GM10266 (cell line): Measurements from ENCODE around the gene SLC8A3.

Source experiments
- DNase-seq: peaks from one replicate; pipeline ENCODE4 v3.0.0; 2012; ENCODE audit errors: extremely low spot score
- CTCF ChIP-seq: IDR thresholded peaks from 2 replicates; pipeline ENCODE4 v1.5.1; 2012; ENCODE audit warnings: mild to moderate bottlenecking, low read depth; ENCODE audit not compliant: control insufficient read depth, insufficient read depth; ENCODE audit errors: missing control alignments

Gene SLC8A3

GRCh38 chr14:70118064-70118463, 70.7 kb downstream of the SLC8A3 start:
- no peak for DNase-seq
- TF ChIP-seq CTCF = no peak

- DNase-seq = no peak
- no peak for TF ChIP-seq CTCF
Measured at GRCh38 chr14:70116278-70116677, 72.5 kb downstream of the SLC8A3 start.

GRCh38 chr14:70114621-70115156, 74.1 kb downstream of the SLC8A3 start:
- TF ChIP-seq CTCF = no peak
- DNase-seq = no peak

GRCh38 chr14:70113211-70113610, 75.5 kb downstream of the SLC8A3 start:
- TF ChIP-seq CTCF = no peak
- DNase-seq = no peak

- DNase-seq = no peak
- TF ChIP-seq CTCF = no peak
Measured at GRCh38 chr14:70108419-70108818, 80.3 kb downstream of the SLC8A3 start.

- TF ChIP-seq CTCF = no peak
- DNase-seq = no peak
Measured at GRCh38 chr14:70107309-70107708, 81.4 kb downstream of the SLC8A3 start.

- TF ChIP-seq CTCF = no peak
- DNase-seq = no peak
Measured at GRCh38 chr14:70100071-70100470, 88.7 kb downstream of the SLC8A3 start.
